Measurements from ENCODE around the gene RNF26. TPM values are rescaled to one million over a fixed set of nuclear protein-coding genes. Genes with fewer than 3 reads are reported as not detected.

The RNF26 gene
- 6.2 TPM for total RNA-seq

- peaks cover 8% of the 10 kb centered on the region for H3K27me3 ChIP-seq (ENCODE audit: insufficient read depth, low read length)
- peaks cover 23% of the 10 kb centered on the region for H3K4me1 ChIP-seq (ENCODE audit: insufficient read depth, low read length)
- no peaks in the 10 kb centered on the region for H3K9me3 ChIP-seq (ENCODE audit: low read depth, low read length)
- peak within 1 kb of the TSS; percentile 81 for H3K4me3 ChIP-seq (ENCODE audit: low read length)
These were observed at the start of gene RNF26 for GRCh38 chr11:119334174-119334930. RNF26 (plus strand) TSS chr11:119334527; CDS start chr11:119335123, 596 bp downstream.

- Histone ChIP-seq H3K9me3 (ENCODE audit: low read depth, low read length) (no peaks in the 10 kb centered on the region), H3K4me3 (ENCODE audit: low read length) (no peak overlapping the region), H3K4me1 (ENCODE audit: insufficient read depth, low read length) (peaks cover 4% of the 10 kb centered on the region), H3K27me3 (ENCODE audit: insufficient read depth, low read length) (no peaks in the 10 kb centered on the region)
These were observed 48.9 kb upstream of the RNF26 start for GRCh38 chr11:119285431-119285830.

- no peak overlapping the region for H3K4me3 ChIP-seq (ENCODE audit: low read length)
- no peaks in the 10 kb centered on the region for H3K27me3 ChIP-seq (ENCODE audit: insufficient read depth, low read length)
- no peaks in the 10 kb centered on the region for H3K9me3 ChIP-seq (ENCODE audit: low read depth, low read length)
- H3K4me1 ChIP-seq (ENCODE audit: insufficient read depth, low read length) = peaks cover 4% of the 10 kb centered on the region
These were observed 46.1 kb upstream of the RNF26 start for GRCh38 chr11:119288219-119288618.

GRCh38 chr11:119290894-119291497 lies 43.3 kb upstream of the RNF26 start:
- no peaks in the 10 kb centered on the region for H3K9me3 ChIP-seq (ENCODE audit: low read depth, low read length)
- H3K27me3 ChIP-seq (ENCODE audit: insufficient read depth, low read length) = no peaks in the 10 kb centered on the region
- no peak overlapping the region for H3K4me3 ChIP-seq (ENCODE audit: low read length)
- no peaks in the 10 kb centered on the region for H3K4me1 ChIP-seq (ENCODE audit: insufficient read depth, low read length)

- Histone ChIP-seq H3K27me3 (ENCODE audit: insufficient read depth, low read length) (no peaks in the 10 kb centered on the region), H3K9me3 (ENCODE audit: low read depth, low read length) (no peaks in the 10 kb centered on the region)
These were observed 40.9 kb upstream of the RNF26 start for GRCh38 chr11:119293461-119293860.

GRCh38 chr11:119295178-119295577 lies 39.1 kb upstream of the RNF26 start:
- Histone ChIP-seq H3K4me3 (ENCODE audit: low read length) (no peak overlapping the region), H3K4me1 (ENCODE audit: insufficient read depth, low read length) (no peaks in the 10 kb centered on the region), H3K27me3 (ENCODE audit: insufficient read depth, low read length) (no peaks in the 10 kb centered on the region), H3K9me3 (ENCODE audit: low read depth, low read length) (no peaks in the 10 kb centered on the region)

More at GRCh38 chr11:119293461-119293860, 40.9 kb upstream of the RNF26 start:
- Histone ChIP-seq H3K4me1 (ENCODE audit: insufficient read depth, low read length) (no peaks in the 10 kb centered on the region), H3K4me3 (ENCODE audit: low read length) (no peak overlapping the region)

- no peaks in the 10 kb centered on the region for H3K27me3 ChIP-seq (ENCODE audit: insufficient read depth, low read length)
- no peaks in the 10 kb centered on the region for H3K9me3 ChIP-seq (ENCODE audit: low read depth, low read length)
- H3K4me1 ChIP-seq (ENCODE audit: insufficient read depth, low read length) = no peaks in the 10 kb centered on the region
- H3K4me3 ChIP-seq (ENCODE audit: low read length) = no peak overlapping the region
These were observed 36.4 kb upstream of the RNF26 start for GRCh38 chr11:119297938-119298337.

GRCh38 chr11:119298726-119299125 lies 35.6 kb upstream of the RNF26 start:
- Histone ChIP-seq H3K4me3 (ENCODE audit: low read length) (no peak overlapping the region), H3K9me3 (ENCODE audit: low read depth, low read length) (no peaks in the 10 kb centered on the region), H3K4me1 (ENCODE audit: insufficient read depth, low read length) (no peaks in the 10 kb centered on the region), H3K27me3 (ENCODE audit: insufficient read depth, low read length) (no peaks in the 10 kb centered on the region)

- no peak overlapping the region for H3K4me3 ChIP-seq (ENCODE audit: low read length)
- no peaks in the 10 kb centered on the region for H3K4me1 ChIP-seq (ENCODE audit: insufficient read depth, low read length)
- no peaks in the 10 kb centered on the region for H3K27me3 ChIP-seq (ENCODE audit: insufficient read depth, low read length)
- H3K9me3 ChIP-seq (ENCODE audit: low read depth, low read length) = no peaks in the 10 kb centered on the region
These were observed 34.9 kb upstream of the RNF26 start for GRCh38 chr11:119299416-119299815.

- Histone ChIP-seq H3K9me3 (ENCODE audit: low read depth, low read length) (no peaks in the 10 kb centered on the region), H3K27me3 (ENCODE audit: insufficient read depth, low read length) (no peaks in the 10 kb centered on the region), H3K4me3 (ENCODE audit: low read length) (no peak overlapping the region), H3K4me1 (ENCODE audit: insufficient read depth, low read length) (no peaks in the 10 kb centered on the region)
These were observed 33.9 kb upstream of the RNF26 start for GRCh38 chr11:119300198-119300964.

GRCh38 chr11:119303227-119303718 lies 31.1 kb upstream of the RNF26 start:
- peaks cover 13% of the 10 kb centered on the region for H3K4me1 ChIP-seq (ENCODE audit: insufficient read depth, low read length)
- no peak overlapping the region for H3K4me3 ChIP-seq (ENCODE audit: low read length)
- no peaks in the 10 kb centered on the region for H3K9me3 ChIP-seq (ENCODE audit: low read depth, low read length)
- H3K27me3 ChIP-seq (ENCODE audit: insufficient read depth, low read length) = no peaks in the 10 kb centered on the region

- H3K4me1 ChIP-seq (ENCODE audit: insufficient read depth, low read length) = peaks cover 13% of the 10 kb centered on the region
- no peak overlapping the region for H3K4me3 ChIP-seq (ENCODE audit: low read length)
- H3K9me3 ChIP-seq (ENCODE audit: low read depth, low read length) = no peaks in the 10 kb centered on the region
- H3K27me3 ChIP-seq (ENCODE audit: insufficient read depth, low read length) = no peaks in the 10 kb centered on the region
These were observed 28.6 kb upstream of the RNF26 start for GRCh38 chr11:119305556-119306372.

GRCh38 chr11:119306373-119306890 lies 27.9 kb upstream of the RNF26 start:
- no peaks in the 10 kb centered on the region for H3K27me3 ChIP-seq (ENCODE audit: insufficient read depth, low read length)
- H3K4me1 ChIP-seq (ENCODE audit: insufficient read depth, low read length) = peaks cover 13% of the 10 kb centered on the region
- no peak overlapping the region for H3K4me3 ChIP-seq (ENCODE audit: low read length)
- no peaks in the 10 kb centered on the region for H3K9me3 ChIP-seq (ENCODE audit: low read depth, low read length)

GRCh38 chr11:119307219-119307618 lies 27.1 kb upstream of the RNF26 start:
- Histone ChIP-seq H3K4me1 (ENCODE audit: insufficient read depth, low read length) (peaks cover 13% of the 10 kb centered on the region), H3K4me3 (ENCODE audit: low read length) (no peak overlapping the region), H3K27me3 (ENCODE audit: insufficient read depth, low read length) (no peaks in the 10 kb centered on the region), H3K9me3 (ENCODE audit: low read depth, low read length) (no peaks in the 10 kb centered on the region)
